ENCODE measurements around the gene C19orf47.

DNA sequence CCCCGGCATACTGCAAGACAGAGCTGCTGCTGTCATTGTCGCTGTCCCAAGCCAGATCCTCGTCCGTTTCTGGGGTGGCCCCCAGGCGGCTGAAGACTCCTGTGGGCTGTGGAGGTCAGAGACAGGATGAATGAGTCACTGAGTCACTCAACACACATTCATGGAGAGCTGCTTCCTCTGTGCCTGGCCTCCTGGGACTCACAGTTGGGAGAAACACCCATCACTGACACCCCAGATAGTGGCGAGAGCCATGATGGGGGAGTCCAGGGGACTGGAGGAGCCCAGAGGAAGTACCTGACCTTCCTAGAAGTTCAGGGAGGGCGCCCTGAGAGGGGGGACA, 26.0 kb downstream of the C19orf47 start:
- TF ChIP-seq, protein P1, sequence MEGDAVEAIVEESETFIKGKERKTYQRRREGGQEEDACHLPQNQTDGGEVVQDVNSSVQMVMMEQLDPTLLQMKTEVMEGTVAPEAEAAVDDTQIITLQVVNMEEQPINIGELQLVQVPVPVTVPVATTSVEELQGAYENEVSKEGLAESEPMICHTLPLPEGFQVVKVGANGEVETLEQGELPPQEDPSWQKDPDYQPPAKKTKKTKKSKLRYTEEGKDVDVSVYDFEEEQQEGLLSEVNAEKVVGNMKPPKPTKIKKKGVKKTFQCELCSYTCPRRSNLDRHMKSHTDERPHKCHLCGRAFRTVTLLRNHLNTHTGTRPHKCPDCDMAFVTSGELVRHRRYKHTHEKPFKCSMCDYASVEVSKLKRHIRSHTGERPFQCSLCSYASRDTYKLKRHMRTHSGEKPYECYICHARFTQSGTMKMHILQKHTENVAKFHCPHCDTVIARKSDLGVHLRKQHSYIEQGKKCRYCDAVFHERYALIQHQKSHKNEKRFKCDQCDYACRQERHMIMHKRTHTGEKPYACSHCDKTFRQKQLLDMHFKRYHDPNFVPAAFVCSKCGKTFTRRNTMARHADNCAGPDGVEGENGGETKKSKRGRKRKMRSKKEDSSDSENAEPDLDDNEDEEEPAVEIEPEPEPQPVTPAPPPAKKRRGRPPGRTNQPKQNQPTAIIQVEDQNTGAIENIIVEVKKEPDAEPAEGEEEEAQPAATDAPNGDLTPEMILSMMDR (IDR thresholded peaks at IDR 0.05; ENCODE audit: insufficient read depth, low read length, poor library complexity, severe bottlenecking), result no peak
- no peak for TF ChIP-seq EZH2phosphoT487 (conservative IDR thresholded peaks at IDR 0.05; ENCODE audit: low read length)

Measured in SU-DHL-6 (cell line).